ENCODE data around the gene PEAK3. TPM values are rescaled to one million over a fixed set of nuclear protein-coding genes. Genes with fewer than 3 reads are reported as not detected.

PEAK3 gene
- polyA plus RNA-seq, 2 donors = 0.02 to 0.06 TPM

GRCh38 chr19:2261438-2262172, 20.4 kb downstream of the PEAK3 start:
- Histone ChIP-seq H3K4me3 (ENCODE audit: low read depth in 1 of 2, low read length in 2 of 2) (no peak overlapping the region), H3K36me3 (ENCODE audit: control insufficient read depth in 2 of 2, insufficient read depth in 2 of 2, low read length in 1 of 2) (no peaks in the 10 kb centered on the region), H3K9me3 (ENCODE audit: control insufficient read depth in 2 of 2, insufficient read depth in 1 of 2, low read depth in 1 of 2, low read length in 1 of 2) (no peaks in the 10 kb centered on the region), H3K4me1 (ENCODE audit: control insufficient read depth in 2 of 2, insufficient read depth in 2 of 2, low read length in 1 of 2) (peaks cover 2% of the 10 kb centered on the region in 2 donors), H3K27me3 (ENCODE audit: control insufficient read depth in 1 of 2, insufficient read depth in 2 of 2, low read length in 2 of 2) (no peaks in the 10 kb centered on the region), H3K27ac (ENCODE audit: low read depth in 2 of 2, low read length in 1 of 2) (no peak overlapping the region)
- WGBS, 2 donors = 65 to 66% methylated on average over 7 of the region's 7 CpGs

DNA sequence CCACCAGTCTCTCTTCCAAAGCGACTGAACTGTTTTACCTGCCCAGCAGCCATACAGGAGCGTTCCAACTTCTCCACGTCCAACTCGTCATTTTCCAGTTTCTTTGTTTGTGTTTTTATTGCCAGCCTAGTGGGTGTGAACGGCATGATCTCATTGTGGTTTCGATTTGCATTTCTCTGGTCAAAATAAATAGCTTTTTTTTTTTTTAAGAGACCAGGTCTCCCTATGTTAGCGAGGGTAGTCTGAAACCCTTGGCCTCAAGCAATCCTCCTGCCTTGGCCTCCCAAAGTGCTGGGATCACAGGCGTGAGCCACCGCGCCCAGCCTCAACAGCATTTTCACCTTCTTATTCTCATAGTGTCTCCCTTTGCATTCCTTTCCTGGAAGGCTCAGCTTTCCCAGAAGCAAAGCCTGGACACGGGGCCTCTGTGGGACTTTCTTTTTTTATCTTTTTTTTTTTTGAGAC, 21.6 kb downstream of the PEAK3 start:
- peak overlapping the region in 1 of 2 donors; percentile 23 for H3K27ac ChIP-seq (ENCODE audit: low read depth in 2 of 2, low read length in 1 of 2)
- WGBS, 2 donors = 56 to 57% methylated on average over 11 of the region's 11 CpGs

DNA sequence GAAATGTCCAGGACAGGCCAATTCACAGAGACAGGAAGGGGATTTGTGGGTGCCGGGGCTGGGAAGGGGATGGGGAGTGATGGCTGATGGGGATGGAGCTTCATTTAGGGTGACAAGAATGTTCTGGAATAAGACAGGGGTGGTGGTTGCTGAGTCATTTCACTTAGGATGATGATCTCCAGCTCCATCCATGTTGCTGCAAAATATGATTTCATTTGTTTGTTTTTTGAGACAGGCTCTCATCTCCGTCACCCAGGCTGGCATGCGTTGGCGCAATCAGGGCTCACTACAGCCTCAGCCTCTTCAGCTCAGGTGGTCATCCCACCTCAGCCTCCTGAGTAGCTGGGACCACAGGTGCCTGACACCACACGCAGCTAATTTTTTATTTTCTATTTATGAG, 22.6 kb downstream of the PEAK3 start:
- whole genome bisulfite sequencing, 2 donors = 84 to 91% methylated on average over 5 of the region's 5 CpGs
- H3K27ac ChIP-seq (ENCODE audit: low read depth in 2 of 2, low read length in 1 of 2) = no peak overlapping the region
- no peaks in the 10 kb centered on the region for H3K36me3 ChIP-seq (ENCODE audit: control insufficient read depth in 2 of 2, insufficient read depth in 2 of 2, low read length in 1 of 2)
- H3K9me3 ChIP-seq (ENCODE audit: control insufficient read depth in 2 of 2, insufficient read depth in 1 of 2, low read depth in 1 of 2, low read length in 1 of 2) = no peaks in the 10 kb centered on the region
- H3K4me3 ChIP-seq (ENCODE audit: low read depth in 1 of 2, low read length in 2 of 2) = no peak overlapping the region
- no peaks in the 10 kb centered on the region for H3K4me1 ChIP-seq (ENCODE audit: control insufficient read depth in 2 of 2, insufficient read depth in 2 of 2, low read length in 1 of 2)
- H3K27me3 ChIP-seq (ENCODE audit: control insufficient read depth in 1 of 2, insufficient read depth in 2 of 2, low read length in 2 of 2) = no peaks in the 10 kb centered on the region

More for the DNA sequence above, 21.6 kb downstream of the PEAK3 start:
- H3K4me3 ChIP-seq (ENCODE audit: low read depth in 1 of 2, low read length in 2 of 2) = peak overlapping the region in 1 of 2 donors; percentile 2
- H3K27me3 ChIP-seq (ENCODE audit: control insufficient read depth in 1 of 2, insufficient read depth in 2 of 2, low read length in 2 of 2) = no peaks in the 10 kb centered on the region
- no peaks in the 10 kb centered on the region for H3K9me3 ChIP-seq (ENCODE audit: control insufficient read depth in 2 of 2, insufficient read depth in 1 of 2, low read depth in 1 of 2, low read length in 1 of 2)
- no peaks in the 10 kb centered on the region for H3K36me3 ChIP-seq (ENCODE audit: control insufficient read depth in 2 of 2, insufficient read depth in 2 of 2, low read length in 1 of 2)
- no peaks in the 10 kb centered on the region for H3K4me1 ChIP-seq (ENCODE audit: control insufficient read depth in 2 of 2, insufficient read depth in 2 of 2, low read length in 1 of 2)

DNA sequence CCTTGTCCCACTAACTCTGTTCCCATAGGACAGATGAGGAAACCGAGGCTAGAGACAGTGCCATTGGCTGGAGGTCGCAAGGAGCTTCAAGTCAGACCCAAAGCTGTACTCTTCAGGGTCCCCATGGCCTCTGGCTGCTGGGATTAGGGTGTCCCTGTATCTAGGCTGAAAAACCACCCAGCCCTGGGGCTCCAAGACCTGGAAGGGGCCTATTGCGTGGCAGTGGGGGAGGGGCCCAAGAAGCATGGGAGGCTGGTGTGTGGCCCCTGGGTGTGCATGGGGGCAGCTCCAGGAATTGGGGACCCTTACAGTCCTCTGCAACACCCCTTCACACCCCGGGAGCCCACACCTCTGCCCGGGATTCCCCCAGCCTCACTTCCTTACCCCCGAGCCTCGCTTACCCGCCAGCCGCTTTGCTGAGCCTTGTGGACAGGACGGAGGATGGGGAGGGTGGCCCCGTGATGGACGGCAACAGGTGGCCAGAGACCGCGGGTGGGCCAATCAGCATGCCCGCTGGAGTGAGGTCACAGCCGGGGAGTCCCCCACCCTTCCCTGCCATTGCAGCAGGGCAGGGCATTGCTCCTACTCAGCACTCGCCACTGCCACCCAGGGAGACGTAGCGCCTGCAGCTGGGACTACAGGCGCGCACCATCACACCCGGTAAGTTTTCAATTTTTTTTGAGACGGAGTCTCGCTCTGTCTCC, 25.8 kb downstream of the PEAK3 start, which contains the start of gene JSRP1:
Gene JSRP1, minus strand, starts transcription at position 436 of the 704 bp plus-strand sequence. CDS start 1,103 bp downstream, outside the sequence.
- Histone ChIP-seq H3K4me1 (ENCODE audit: control insufficient read depth in 2 of 2, insufficient read depth in 2 of 2, low read length in 1 of 2) (peaks cover 8 to 18% of the 10 kb centered on the region in 2 donors), H3K27me3 (ENCODE audit: control insufficient read depth in 1 of 2, insufficient read depth in 2 of 2, low read length in 2 of 2) (peaks cover 0 to 14% of the 10 kb centered on the region in 2 donors), H3K36me3 (ENCODE audit: control insufficient read depth in 2 of 2, insufficient read depth in 2 of 2, low read length in 1 of 2) (no peaks in the 10 kb centered on the region), H3K27ac (ENCODE audit: low read depth in 2 of 2, low read length in 1 of 2) (no peak within 1 kb of the TSS), H3K9me3 (ENCODE audit: control insufficient read depth in 2 of 2, insufficient read depth in 1 of 2, low read depth in 1 of 2, low read length in 1 of 2) (no peaks in the 10 kb centered on the region), H3K4me3 (ENCODE audit: low read depth in 1 of 2, low read length in 2 of 2) (no peak within 1 kb of the TSS)
- 71 to 76% methylated on average over 24 of the region's 24 CpGs for WGBS, 2 donors

DNA sequence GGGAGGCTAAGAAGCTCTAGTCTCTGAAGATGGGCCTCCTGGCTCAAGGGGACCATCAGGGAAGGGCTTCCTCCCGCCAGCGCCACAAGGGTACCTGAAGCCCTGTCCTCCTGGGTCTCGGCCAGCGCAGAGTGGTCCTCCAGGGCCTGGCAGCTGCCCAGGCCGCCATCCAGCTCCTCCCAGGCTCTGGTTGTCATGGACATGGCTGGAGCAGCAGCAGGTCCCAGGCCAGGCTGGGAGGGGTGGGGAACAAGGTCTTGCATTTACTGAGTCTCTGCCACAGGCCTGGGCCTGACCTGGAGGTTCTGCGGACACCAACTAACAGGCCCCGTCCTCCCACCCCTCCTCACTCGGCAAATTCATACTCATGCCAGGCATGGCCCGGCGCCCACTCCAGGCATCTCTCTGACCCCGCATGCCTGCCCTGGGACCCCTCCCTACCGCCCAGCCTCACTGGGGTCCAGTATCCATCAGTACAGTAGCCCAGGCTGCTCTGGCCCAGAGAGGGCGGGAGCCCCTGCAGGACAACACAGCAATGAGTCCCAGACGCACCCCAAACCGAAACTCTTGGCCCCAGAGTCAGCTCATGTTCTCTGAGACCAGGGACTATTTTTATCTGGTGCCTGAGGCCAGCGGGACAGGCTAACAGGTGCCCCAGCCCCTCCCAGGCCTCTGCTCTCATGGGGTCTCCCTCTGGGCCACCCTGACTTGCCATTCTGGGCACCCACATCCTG, 26.7 kb downstream of the PEAK3 start:
- Histone ChIP-seq H3K27me3 (ENCODE audit: control insufficient read depth in 1 of 2, insufficient read depth in 2 of 2, low read length in 2 of 2) (peaks cover 0 to 22% of the 10 kb centered on the region in 2 donors), H3K36me3 (ENCODE audit: control insufficient read depth in 2 of 2, insufficient read depth in 2 of 2, low read length in 1 of 2) (no peaks in the 10 kb centered on the region), H3K4me1 (ENCODE audit: control insufficient read depth in 2 of 2, insufficient read depth in 2 of 2, low read length in 1 of 2) (peaks cover 11 to 26% of the 10 kb centered on the region in 2 donors), H3K4me3 (ENCODE audit: low read depth in 1 of 2, low read length in 2 of 2) (no peak overlapping the region), H3K27ac (ENCODE audit: low read depth in 2 of 2, low read length in 1 of 2) (no peak overlapping the region), H3K9me3 (ENCODE audit: control insufficient read depth in 2 of 2, insufficient read depth in 1 of 2, low read depth in 1 of 2, low read length in 1 of 2) (no peaks in the 10 kb centered on the region)
- 88 to 89% methylated on average over 16 of the region's 16 CpGs for WGBS, 2 donors

DNA sequence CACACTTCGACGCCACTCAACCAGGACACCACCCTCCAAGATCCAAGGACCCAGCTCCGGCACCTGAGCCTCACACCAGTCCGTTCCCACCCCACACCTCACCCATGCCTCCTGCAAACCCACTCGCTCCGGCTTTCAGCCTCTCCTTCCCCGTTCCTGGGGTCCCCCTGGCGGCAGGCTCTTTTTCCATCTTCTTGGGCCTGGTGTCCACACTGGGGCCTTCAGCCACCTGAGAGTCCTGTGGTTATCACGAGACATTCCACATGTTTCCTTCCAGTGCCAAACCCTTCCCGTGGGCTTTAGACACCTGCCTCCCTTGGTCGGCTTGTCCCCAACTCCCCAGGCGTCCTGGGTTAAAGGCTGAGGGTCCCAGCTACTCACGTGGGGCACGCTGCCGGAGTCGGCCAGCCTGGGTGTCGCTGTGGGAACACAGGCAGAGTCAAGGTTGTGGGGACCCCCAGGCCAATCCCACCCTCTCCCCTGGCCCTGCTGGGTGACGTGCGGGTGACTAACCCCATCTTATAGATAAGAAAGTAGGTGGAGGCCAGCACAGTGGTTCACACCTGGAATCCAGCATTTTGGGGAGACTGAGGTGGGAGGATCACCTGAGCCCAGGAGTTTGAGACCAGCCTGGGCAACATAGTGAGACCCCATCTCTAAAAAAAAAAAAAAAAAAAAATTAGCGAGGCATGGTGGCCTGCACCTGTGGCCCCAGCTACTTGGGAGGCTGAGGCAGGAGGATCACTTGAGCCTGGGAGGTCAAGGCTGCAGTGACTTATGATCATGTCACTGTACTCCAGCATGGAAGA, 27.7 kb downstream of the PEAK3 start:
- Histone ChIP-seq H3K4me3 (ENCODE audit: low read depth in 1 of 2, low read length in 2 of 2) (no peak overlapping the region), H3K4me1 (ENCODE audit: control insufficient read depth in 2 of 2, insufficient read depth in 2 of 2, low read length in 1 of 2) (peaks cover 11 to 29% of the 10 kb centered on the region in 2 donors), H3K27ac (ENCODE audit: low read depth in 2 of 2, low read length in 1 of 2) (no peak overlapping the region), H3K27me3 (ENCODE audit: control insufficient read depth in 1 of 2, insufficient read depth in 2 of 2, low read length in 2 of 2) (peaks cover 0 to 25% of the 10 kb centered on the region in 2 donors), H3K36me3 (ENCODE audit: control insufficient read depth in 2 of 2, insufficient read depth in 2 of 2, low read length in 1 of 2) (peaks cover 0 to under 1% of the 10 kb centered on the region in 2 donors), H3K9me3 (ENCODE audit: control insufficient read depth in 2 of 2, insufficient read depth in 1 of 2, low read depth in 1 of 2, low read length in 1 of 2) (no peaks in the 10 kb centered on the region)
- 69 to 74% methylated on average over 20 of the region's 20 CpGs for WGBS, 2 donors

DNA sequence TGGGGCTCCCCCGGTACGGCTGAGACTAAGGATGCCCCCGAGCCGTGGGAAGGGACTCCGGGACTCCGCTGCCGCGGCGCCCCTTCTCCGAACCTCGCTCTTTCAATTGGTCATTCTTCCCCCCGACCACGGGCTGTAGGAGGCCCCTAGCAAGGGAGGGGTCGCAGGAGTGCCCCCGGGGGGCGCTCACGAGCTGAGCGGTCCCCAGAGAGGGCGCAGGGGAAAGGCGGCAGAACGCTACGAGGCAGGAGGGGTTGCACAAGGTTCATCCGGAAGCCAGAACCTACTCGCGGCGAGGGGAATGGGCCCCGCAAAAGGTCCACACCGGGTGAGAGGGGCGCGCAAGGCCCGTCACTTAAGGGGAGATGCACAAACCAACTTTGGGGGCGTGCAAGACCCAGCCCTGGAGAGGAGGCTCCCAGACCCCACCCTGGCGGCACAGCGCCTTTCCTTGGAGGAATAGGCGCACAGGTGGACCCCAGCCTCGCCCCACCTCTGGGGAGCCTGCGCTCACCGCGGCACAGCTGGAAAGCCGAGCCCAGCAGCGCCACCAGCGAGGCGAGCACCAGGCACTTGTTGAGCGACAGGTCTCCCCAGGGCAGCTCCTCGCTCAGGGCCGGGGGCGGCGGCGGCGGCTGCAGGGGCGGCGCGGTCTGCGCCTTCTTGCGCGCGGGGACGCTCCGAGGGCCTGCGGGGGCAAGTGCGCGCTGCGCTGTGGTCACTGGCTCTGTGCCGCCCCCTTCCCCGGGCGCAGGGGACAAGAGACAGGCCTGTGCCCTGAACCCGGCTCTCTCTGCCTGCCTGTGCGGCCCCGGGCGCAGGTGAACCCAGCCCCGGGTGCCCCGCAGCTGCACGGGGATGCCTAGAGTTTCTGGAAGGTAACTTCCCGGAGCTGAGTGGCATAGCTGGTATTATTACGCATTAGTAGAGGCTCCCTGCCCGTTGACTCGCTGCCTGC, 28.6 kb downstream of the PEAK3 start:
- Histone ChIP-seq H3K27ac (ENCODE audit: low read depth in 2 of 2, low read length in 1 of 2) (no peak overlapping the region), H3K36me3 (ENCODE audit: control insufficient read depth in 2 of 2, insufficient read depth in 2 of 2, low read length in 1 of 2) (peaks cover 4 to 8% of the 10 kb centered on the region in 2 donors), H3K27me3 (ENCODE audit: control insufficient read depth in 1 of 2, insufficient read depth in 2 of 2, low read length in 2 of 2) (peaks cover 0 to 25% of the 10 kb centered on the region in 2 donors), H3K9me3 (ENCODE audit: control insufficient read depth in 2 of 2, insufficient read depth in 1 of 2, low read depth in 1 of 2, low read length in 1 of 2) (no peaks in the 10 kb centered on the region), H3K4me1 (ENCODE audit: control insufficient read depth in 2 of 2, insufficient read depth in 2 of 2, low read length in 1 of 2) (peaks cover 11 to 29% of the 10 kb centered on the region in 2 donors), H3K4me3 (ENCODE audit: low read depth in 1 of 2, low read length in 2 of 2) (no peak overlapping the region)
- WGBS, 2 donors = 5 to 7% methylated on average over 72 to 77 of the region's 77 CpGs

GRCh38 chr19:2252797-2253105, 29.2 kb downstream of the PEAK3 start:
- H3K27me3 ChIP-seq (ENCODE audit: control insufficient read depth in 1 of 2, insufficient read depth in 2 of 2, low read length in 2 of 2) = peaks cover 0 to 25% of the 10 kb centered on the region in 2 donors
- peaks cover 11 to 29% of the 10 kb centered on the region in 2 donors for H3K4me1 ChIP-seq (ENCODE audit: control insufficient read depth in 2 of 2, insufficient read depth in 2 of 2, low read length in 1 of 2)

More at GRCh38 chr19:2252797-2253105, 29.2 kb downstream of the PEAK3 start:
- H3K27ac ChIP-seq (ENCODE audit: low read depth in 2 of 2, low read length in 1 of 2) = no peak overlapping the region
- H3K4me3 ChIP-seq (ENCODE audit: low read depth in 1 of 2, low read length in 2 of 2) = no peak overlapping the region
- WGBS, 2 donors = 8 to 16% methylated on average over 7 to 18 of the region's 18 CpGs
- no peaks in the 10 kb centered on the region for H3K9me3 ChIP-seq (ENCODE audit: control insufficient read depth in 2 of 2, insufficient read depth in 1 of 2, low read depth in 1 of 2, low read length in 1 of 2)
- peaks cover 4 to 9% of the 10 kb centered on the region in 2 donors for H3K36me3 ChIP-seq (ENCODE audit: control insufficient read depth in 2 of 2, insufficient read depth in 2 of 2, low read length in 1 of 2)
